K562 (cell line): Measurements from ENCODE around the gene LRRC75A. TPM values are rescaled to one million over a fixed set of nuclear protein-coding genes. Genes with fewer than 3 reads are reported as not detected.

Experiments used
- DMBX1 ChIP-seq: fragments of 250-450 bp; sonication (Bioruptor Pico); IDR thresholded peaks from 2 replicates; pipeline ENCODE4 v1.8.0; 2022; ENCODE audit warnings: inconsistent platforms, mild to moderate bottlenecking, moderate library complexity, borderline replicate concordance
- GABPA ChIP-seq: fragments of 200-800 bp; sonication (Bioruptor generic); conservative IDR thresholded peaks from 2 replicates; pipeline ENCODE4 v1.6.1; 2016; ENCODE audit warnings: low read depth, missing genetic modification characterization, missing compliant biosample characterization
- GATA2 ChIP-seq: sonication (generic); formaldehyde crosslinking; IDR thresholded peaks from 2 replicates; pipeline ENCODE4 v1.4.0; 2020; ENCODE audit warnings: mild to moderate bottlenecking, missing genetic modification reagents
- HDAC1 ChIP-seq, 2 experiments: fragments of 450-650 bp; IDR thresholded peaks; 2 replicates each; pipeline ENCODE4 v1.6.1; 2016 to 2017; ENCODE audit warnings: inconsistent platforms in 1 of 2, mild to moderate bottlenecking in 1 of 2, moderate library complexity in 1 of 2
- MAFG ChIP-seq: fragments of 450-650 bp; conservative IDR thresholded peaks from 2 replicates; pipeline ENCODE4 v1.6.1; 2016; ENCODE audit warnings: missing genetic modification characterization, missing compliant biosample characterization
- MYBL2 ChIP-seq, 2 experiments: fragments of 450-650 bp in 1 of 2; sonication (generic) in 1 of 2; formaldehyde crosslinking in 1 of 2; IDR thresholded peaks; 2 replicates each; pipeline versions ENCODE4 v1.6.1 to v1.8.1; 2017 to 2022; ENCODE audit warnings: borderline replicate concordance in 1 of 2, inconsistent platforms in 1 of 2, low read depth in 1 of 2, mild to moderate bottlenecking in 1 of 2, missing genetic modification reagents in 1 of 2, moderate library complexity in 1 of 2
- PCBP1 ChIP-seq: fragments of 200-400 bp; formaldehyde crosslinking; IDR thresholded peaks from 2 replicates; pipeline ENCODE4 v1.6.1; 2018; ENCODE audit warnings: mild to moderate bottlenecking, low read depth, low read length; ENCODE audit not compliant: poor library complexity, severe bottlenecking
- SOX6 ChIP-seq: fragments of 450-650 bp; IDR thresholded peaks from 2 replicates; pipeline ENCODE4 v1.6.1; 2014; ENCODE audit warnings: mild to moderate bottlenecking
- STAT5A ChIP-seq: IDR thresholded peaks from 2 replicates; pipeline ENCODE4 v1.6.1; 2012; ENCODE audit warnings: low read length, inconsistent platforms, borderline replicate concordance
- TBP ChIP-seq: optimal IDR thresholded peaks from 2 replicates; pipeline ENCODE3; 2011; ENCODE audit warnings: low read depth, low read length, improper control_type of control experiment
- TCF3 ChIP-seq: sonication (generic); formaldehyde crosslinking; IDR thresholded peaks from 2 replicates; pipeline ENCODE4 v1.4.0; 2020; ENCODE audit warnings: mild to moderate bottlenecking, missing genetic modification reagents
- TRIM24 ChIP-seq, 2 experiments: fragments of 450-650 bp; IDR thresholded peaks; 2 replicates each; pipeline ENCODE4 v1.6.1; 2016
- ZNF644 ChIP-seq: fragments of 200-800 bp; sonication (Bioruptor generic); IDR thresholded peaks from 2 replicates; pipeline ENCODE4 v1.6.1; 2016; ENCODE audit warnings: low read depth, missing genetic modification characterization, missing compliant biosample characterization
- ZNF79 ChIP-seq: fragments of 250-450 bp; sonication (Bioruptor Pico); IDR thresholded peaks from 2 replicates; pipeline ENCODE4 v1.4.0; 2020; ENCODE audit warnings: low read depth, mild to moderate bottlenecking, moderate library complexity
- polyA plus RNA-seq, 8 experiments: library from polyadenylated mRNA; depleted of rRNA in 4 of 8; stranded (reverse) in 5 of 8; unstranded in 3 of 8; fragments of >200 nt; fragmentation: Nextera tagmentation in 2 of 8; fragmentation: Illumina TruSeq in 1 of 8; extraction: Ambion mirVana in 2 of 8; extraction: Trizol in 1 of 8; gene quantifications; 2 replicates each; pipeline versions ENCODE4 v1.2.1 to v1.2.3, GENCODE V29; 2011 to 2014; ENCODE audit warnings: inconsistent platforms in 1 of 8, missing spikeins in 1 of 8
- total RNA-seq, 7 experiments: library from RNA; depleted of rRNA in 6 of 7; stranded (reverse); fragments of >200 nt in 6 of 7; fragmentation: Illumina TruSeq in 2 of 7; extraction: Trizol in 2 of 7; gene quantifications; 2 replicates each; pipeline versions ENCODE4 v1.2.1 to v1.2.3, GENCODE V29; 2011 to 2021; ENCODE audit warnings: low replicate concordance in 1 of 7

LRRC75A gene
- total and polyA plus RNA-seq, 9 of the 15 experiments (the other 6 are each of a cell fraction or from before 2014, with no cell fraction given) = 0.04 to 0.34 (median 0.08) TPM; not detected in 5

- TF ChIP-seq MAFG (tag) = 0 out of 2 replicates have a peak, but pooled peaks have one; percentile 35
- no peak for TF ChIP-seq MYBL2 (IDR thresholded peaks at IDR 0.05; ENCODE audit: low read depth)
- TF ChIP-seq MYBL2 (CRISPR knock-in tag; IDR thresholded peaks at IDR 0.05; ENCODE audit: borderline replicate concordance) = no peak
- peak; percentile 58; the same call in 1 of the 2 replicates for TF ChIP-seq STAT5A
- TF ChIP-seq ZNF644 (tag) = no peak
- peak; percentile 40 for TF ChIP-seq GABPA (tag)
- TF ChIP-seq TCF3 (CRISPR knock-in tag) = peak; percentile 78
- no peak for TF ChIP-seq PCBP1
- TF ChIP-seq GATA2 (CRISPR knock-in tag) = peak; percentile 67
- TF ChIP-seq TBP = peak; percentile 19
- TF ChIP-seq ZNF79 (CRISPR knock-in tag) = peak; percentile 57; the same call in 1 of the 2 replicates
- peak in 1 of 2 experiments; percentile 29; a peak in 1 of 4 replicates for TF ChIP-seq HDAC1 (IDR thresholded peaks at IDR 0.05)
- TF ChIP-seq SOX6 = peak; percentile 58
- TF ChIP-seq TRIM24 (IDR thresholded peaks at IDR 0.05) = peak in 1 of 2 experiments; percentile 31; a peak in 2 of 4 replicates
- peak; percentile 68; the same call in 1 of the 2 replicates for TF ChIP-seq DMBX1 (CRISPR knock-in tag)
Measured at GRCh38 chr17:16419074-16419928, 72.7 kb downstream of the LRRC75A start (continued).
